ELF-1 (cell line): ENCODE measurements around the gene CSH2.
"Not testable (repeated sequence)": the region's sequence is repeated elsewhere in the genome, so short reads cannot be mapped to it uniquely, and the experiment has no call there.

Experiments
- DNase-seq: peaks from one replicate; pipeline ENCODE4 v3.0.0-alpha.2; 2016; ENCODE audit warnings: low read depth, low spot score

CSH2 gene

GRCh38 chr17:63855185-63855584, 18.3 kb downstream of the CSH2 start:
- no peak for DNase-seq

GRCh38 chr17:63854709-63855108, 18.8 kb downstream of the CSH2 start:
- DNase-seq: no peak

- DNase-seq: no peak
These were observed 20.2 kb downstream of the CSH2 start for GRCh38 chr17:63853260-63853659.

- no peak for DNase-seq
These were observed 23.1 kb downstream of the CSH2 start for GRCh38 chr17:63850401-63850800.

- DNase-seq: peak; percentile 96
These were observed 24.4 kb downstream of the CSH2 start for GRCh38 chr17:63848834-63849689.

- DNase-seq: no peak
These were observed 25.8 kb downstream of the CSH2 start for GRCh38 chr17:63847525-63848249.

- DNase-seq: no peak
These were observed 28.0 kb downstream of the CSH2 start for GRCh38 chr17:63845509-63845908.

GRCh38 chr17:63843910-63844677, 29.4 kb downstream of the CSH2 start:
- DNase-seq: no peak

- DNase-seq: not testable (repeated sequence)
These were observed 30.0 kb downstream of the CSH2 start for GRCh38 chr17:63843387-63843888.

- DNase-seq: peak; percentile 99
These were observed 30.7 kb downstream of the CSH2 start, which contains the start of gene SMARCD2 for GRCh38 chr17:63842540-63843386. Gene SMARCD2 (minus strand): TSS chr17:63842685. CDS start chr17:63842674, 11 bp downstream.

- peak; percentile 49 for DNase-seq
These were observed 31.3 kb downstream of the CSH2 start for GRCh38 chr17:63842173-63842539.

GRCh38 chr17:63841350-63842172, 31.9 kb downstream of the CSH2 start:
- peak; percentile 80 for DNase-seq

GRCh38 chr17:63840591-63841349, 32.7 kb downstream of the CSH2 start:
- DNase-seq: no peak

- peak; percentile 78 for DNase-seq
These were observed 34.8 kb downstream of the CSH2 start for GRCh38 chr17:63838631-63839171.

- no peak for DNase-seq
These were observed 35.4 kb downstream of the CSH2 start for GRCh38 chr17:63837962-63838600.

- DNase-seq: no peak
These were observed 36.0 kb downstream of the CSH2 start for GRCh38 chr17:63837480-63837879.

GRCh38 chr17:63836811-63837210, 36.7 kb downstream of the CSH2 start:
- DNase-seq: no peak

- no peak for DNase-seq
These were observed 38.2 kb downstream of the CSH2 start for GRCh38 chr17:63835167-63835720.
